ENCODE results near the gene ADAM30.

The ADAM30 gene

GRCh38 chr1:119896303-119896702 is at the start of gene ADAM30:
Gene ADAM30, minus strand, starts transcription at chr1:119896515. Its CDS starts 179 bp downstream, at chr1:119896336.
- in situ Hi-C loops (cut with MboI; ENCODE audit: low sequenced_read_pairs): loop anchor here (10.0 kb wide), 1 partner anchor 48 kb away; no protein-coding TSS in a partner anchor

GRCh38 chr1:119943216-119943615 is 46.9 kb upstream of the ADAM30 start:
- DNase-seq (ENCODE audit: low spot score in 2 of 2): no peak
- Histone ChIP-seq H3K36me3 (replicated peaks) (peaks cover 29% of the 10 kb centered on the region), H3K4me1 (no peaks in the 10 kb centered on the region), H3K9me3 (no peaks in the 10 kb centered on the region), H3K27me3 (ENCODE audit: low read depth) (no peaks in the 10 kb centered on the region), H3K4me3 (no peak overlapping the region)
- in situ Hi-C loops (cut with MboI; ENCODE audit: low sequenced_read_pairs): loop anchor here (10.0 kb wide), 1 partner anchor 48 kb away; the partner anchor contains the start of gene ADAM30

More at GRCh38 chr1:119896303-119896702, at the start of gene ADAM30:
- H3K27me3 ChIP-seq (ENCODE audit: low read depth): no peaks in the 10 kb centered on the region
- DNase-seq (ENCODE audit: low spot score in 2 of 2): no peak
- no peak within 1 kb of the TSS for H3K4me3 ChIP-seq
- H3K4me1 ChIP-seq: peaks cover 8% of the 10 kb centered on the region
- H3K36me3 ChIP-seq (replicated peaks): no peaks in the 10 kb centered on the region
- no peaks in the 10 kb centered on the region for H3K9me3 ChIP-seq

DNA sequence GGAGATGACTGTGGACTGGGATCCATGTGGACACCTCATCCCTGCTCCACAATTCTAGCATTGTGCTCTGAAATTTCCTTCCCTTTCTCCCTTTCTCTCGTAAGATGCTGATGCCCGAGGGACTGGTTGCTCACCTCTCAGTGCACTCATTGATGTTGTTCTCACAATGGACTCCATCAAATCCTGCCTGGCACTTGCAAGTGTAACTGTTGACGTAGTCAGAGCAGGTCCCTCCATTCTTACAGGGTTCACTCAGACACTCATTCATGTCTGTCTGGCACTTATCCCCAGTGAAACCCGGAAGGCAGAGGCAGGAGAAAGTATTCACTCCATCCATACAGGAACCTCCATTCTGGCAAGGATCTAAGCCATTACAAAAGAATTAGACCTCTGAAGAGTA is 45.1 kb upstream of the ADAM30 start:
- no peaks in the 10 kb centered on the region for H3K9me3 ChIP-seq
- in situ Hi-C loops (cut with MboI; ENCODE audit: low sequenced_read_pairs): loop anchor here (10.0 kb wide), 1 partner anchor 47 kb away; the partner anchor contains the start of gene ADAM30
- DNase-seq (ENCODE audit: low spot score in 2 of 2): no peak
- no peak overlapping the region for H3K4me3 ChIP-seq
- H3K36me3 ChIP-seq (replicated peaks): peaks cover 27% of the 10 kb centered on the region
- H3K4me1 ChIP-seq: no peaks in the 10 kb centered on the region
- no peaks in the 10 kb centered on the region for H3K27me3 ChIP-seq (ENCODE audit: low read depth)

- no peaks in the 10 kb centered on the region for H3K27me3 ChIP-seq (ENCODE audit: low read depth)
- no peak for DNase-seq (ENCODE audit: low spot score in 2 of 2)
- H3K9me3 ChIP-seq: no peaks in the 10 kb centered on the region
- H3K4me3 ChIP-seq: no peak overlapping the region
- peaks cover 33% of the 10 kb centered on the region for H3K36me3 ChIP-seq (replicated peaks)
- H3K4me1 ChIP-seq: no peaks in the 10 kb centered on the region
- in situ Hi-C loops (cut with MboI; ENCODE audit: low sequenced_read_pairs): loop anchor here (10.0 kb wide), 1 partner anchor 46 kb away; the partner anchor contains the start of gene ADAM30
Measured at GRCh38 chr1:119940697-119941096, 44.4 kb upstream of the ADAM30 start.

DNA sequence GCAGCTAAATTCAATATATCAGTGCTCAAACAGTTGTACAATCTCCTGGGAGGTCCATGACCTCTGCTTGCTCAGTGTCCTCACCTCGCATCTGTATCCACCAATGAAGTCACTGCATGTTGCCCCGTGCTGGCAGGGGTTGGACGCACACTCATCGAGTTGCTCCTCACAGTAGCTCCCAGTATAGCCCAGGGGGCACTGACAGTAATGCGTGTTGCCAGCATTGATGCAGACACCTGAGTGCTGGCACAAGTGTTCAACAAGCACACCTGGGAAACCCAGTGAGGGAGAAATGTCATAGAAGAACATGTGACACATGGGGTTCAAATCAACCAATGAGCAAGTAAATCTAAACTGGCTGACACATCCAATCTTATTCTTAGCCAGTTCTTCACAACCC is 40.9 kb upstream of the ADAM30 start:
- peaks cover 61% of the 10 kb centered on the region for H3K36me3 ChIP-seq (replicated peaks)
- DNase-seq (ENCODE audit: low spot score in 2 of 2): no peak
- in situ Hi-C loops (cut with MboI; ENCODE audit: low sequenced_read_pairs): no loop called here

GRCh38 chr1:119935915-119936314 is 39.6 kb upstream of the ADAM30 start:
- H3K4me1 ChIP-seq: no peaks in the 10 kb centered on the region
- H3K36me3 ChIP-seq (replicated peaks): peaks cover 61% of the 10 kb centered on the region
- H3K9me3 ChIP-seq: no peaks in the 10 kb centered on the region
- in situ Hi-C loops (cut with MboI; ENCODE audit: low sequenced_read_pairs): no loop called here
- no peaks in the 10 kb centered on the region for H3K27me3 ChIP-seq (ENCODE audit: low read depth)
- DNase-seq (ENCODE audit: low spot score in 2 of 2): no peak
- no peak overlapping the region for H3K4me3 ChIP-seq

More for the DNA sequence above, 40.9 kb upstream of the ADAM30 start:
- Histone ChIP-seq H3K9me3 (no peaks in the 10 kb centered on the region), H3K4me3 (no peak overlapping the region), H3K27me3 (ENCODE audit: low read depth) (no peaks in the 10 kb centered on the region), H3K4me1 (no peaks in the 10 kb centered on the region)

DNA sequence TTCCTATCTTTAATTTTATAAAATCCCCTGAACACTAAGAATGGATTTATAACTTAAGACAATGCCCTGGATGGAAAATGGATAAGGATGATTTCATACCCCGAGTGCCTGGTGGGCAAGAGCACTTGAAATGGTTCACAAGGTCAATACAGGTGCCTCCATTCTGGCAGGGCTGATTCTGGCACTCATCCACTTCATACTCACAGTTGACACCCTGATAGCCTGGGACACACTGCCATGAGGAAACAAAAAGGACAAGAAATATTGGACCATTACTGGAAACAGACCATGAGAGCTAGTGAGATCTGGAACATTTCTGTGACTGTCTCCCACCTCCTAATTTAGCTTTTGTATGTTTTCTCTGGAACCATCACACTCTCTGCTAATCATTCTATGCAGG is 39.1 kb upstream of the ADAM30 start:
- no peaks in the 10 kb centered on the region for H3K9me3 ChIP-seq
- no peak overlapping the region for H3K4me3 ChIP-seq
- no peak for DNase-seq (ENCODE audit: low spot score in 2 of 2)
- in situ Hi-C loops (cut with MboI; ENCODE audit: low sequenced_read_pairs): no loop called here
- no peaks in the 10 kb centered on the region for H3K27me3 ChIP-seq (ENCODE audit: low read depth)
- no peaks in the 10 kb centered on the region for H3K4me1 ChIP-seq
- H3K36me3 ChIP-seq (replicated peaks): peaks cover 57% of the 10 kb centered on the region

GRCh38 chr1:119933397-119933796 is 37.1 kb upstream of the ADAM30 start:
- Histone ChIP-seq H3K36me3 (replicated peaks) (peaks cover 53% of the 10 kb centered on the region), H3K4me1 (no peaks in the 10 kb centered on the region), H3K27me3 (ENCODE audit: low read depth) (no peaks in the 10 kb centered on the region), H3K4me3 (no peak overlapping the region), H3K9me3 (no peaks in the 10 kb centered on the region)
- in situ Hi-C loops (cut with MboI; ENCODE audit: low sequenced_read_pairs): no loop called here
- no peak for DNase-seq (ENCODE audit: low spot score in 2 of 2)

DNA sequence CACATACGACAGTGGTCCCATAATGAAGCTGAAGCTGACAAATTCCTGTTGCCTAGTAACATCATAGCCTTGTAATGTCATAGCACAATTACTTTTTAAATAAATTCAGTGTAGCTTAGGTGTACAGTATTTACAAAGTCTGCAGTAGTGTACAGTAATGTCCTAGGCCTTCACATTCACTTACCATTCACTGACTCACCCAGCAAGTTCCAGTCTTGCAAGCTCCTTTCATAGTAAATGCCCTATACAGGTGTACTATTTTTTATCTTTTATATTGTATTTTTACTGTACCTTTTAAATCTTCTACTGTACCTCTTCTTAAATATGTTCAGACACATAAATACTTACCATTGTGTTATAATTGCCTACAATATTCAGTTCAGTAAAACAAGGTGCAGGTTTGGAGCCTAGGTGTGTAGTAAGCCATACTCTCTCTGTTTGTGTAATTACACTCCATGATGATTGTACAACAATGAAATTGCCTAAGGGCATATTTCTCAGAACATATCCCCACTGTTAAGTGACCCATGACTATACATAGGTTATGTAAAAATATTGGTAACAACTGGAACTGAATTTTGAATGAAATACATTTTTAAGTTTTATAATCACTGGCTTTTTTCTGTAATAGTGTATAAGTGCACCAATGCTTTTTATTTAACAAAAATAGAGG is 33.5 kb upstream of the ADAM30 start:
- no peaks in the 10 kb centered on the region for H3K9me3 ChIP-seq
- H3K4me3 ChIP-seq: no peak overlapping the region
- DNase-seq (ENCODE audit: low spot score in 2 of 2): no peak
- no peaks in the 10 kb centered on the region for H3K27me3 ChIP-seq (ENCODE audit: low read depth)
- in situ Hi-C loops (cut with MboI; ENCODE audit: low sequenced_read_pairs): no loop called here
- no peaks in the 10 kb centered on the region for H3K4me1 ChIP-seq
- H3K36me3 ChIP-seq (replicated peaks): peaks cover 53% of the 10 kb centered on the region

- in situ Hi-C loops (cut with MboI; ENCODE audit: low sequenced_read_pairs): no loop called here
- peaks cover 61% of the 10 kb centered on the region for H3K36me3 ChIP-seq (replicated peaks)
Measured at GRCh38 chr1:119926553-119926952, 30.2 kb upstream of the ADAM30 start.

GRCh38 chr1:119924948-119925898 is 28.9 kb upstream of the ADAM30 start:
- DNase-seq (ENCODE audit: low spot score in 2 of 2): no peak
- in situ Hi-C loops (cut with MboI; ENCODE audit: low sequenced_read_pairs): no loop called here
- no peak overlapping the region for H3K4me3 ChIP-seq
- no peaks in the 10 kb centered on the region for H3K27me3 ChIP-seq (ENCODE audit: low read depth)
- H3K9me3 ChIP-seq: no peaks in the 10 kb centered on the region
- peaks cover 67% of the 10 kb centered on the region for H3K36me3 ChIP-seq (replicated peaks)
- H3K4me1 ChIP-seq: no peaks in the 10 kb centered on the region

More at GRCh38 chr1:119926553-119926952, 30.2 kb upstream of the ADAM30 start:
- H3K9me3 ChIP-seq: no peaks in the 10 kb centered on the region
- no peak overlapping the region for H3K4me3 ChIP-seq
- no peaks in the 10 kb centered on the region for H3K4me1 ChIP-seq
- DNase-seq (ENCODE audit: low spot score in 2 of 2): no peak
- H3K27me3 ChIP-seq (ENCODE audit: low read depth): no peaks in the 10 kb centered on the region

GRCh38 chr1:119920104-119920968 is 24.0 kb upstream of the ADAM30 start:
- Histone ChIP-seq H3K36me3 (replicated peaks) (peaks cover 86% of the 10 kb centered on the region), H3K9me3 (no peaks in the 10 kb centered on the region), H3K4me1 (no peaks in the 10 kb centered on the region), H3K4me3 (no peak overlapping the region), H3K27me3 (ENCODE audit: low read depth) (no peaks in the 10 kb centered on the region)
- in situ Hi-C loops (cut with MboI; ENCODE audit: low sequenced_read_pairs): no loop called here
- no peak for DNase-seq (ENCODE audit: low spot score in 2 of 2)

GRCh38 chr1:119919241-119919640 is 22.9 kb upstream of the ADAM30 start:
- in situ Hi-C loops (cut with MboI; ENCODE audit: low sequenced_read_pairs): no loop called here
- DNase-seq (ENCODE audit: low spot score in 2 of 2): no peak
- no peak overlapping the region for H3K4me3 ChIP-seq
- no peaks in the 10 kb centered on the region for H3K9me3 ChIP-seq
- no peaks in the 10 kb centered on the region for H3K27me3 ChIP-seq (ENCODE audit: low read depth)
- H3K4me1 ChIP-seq: no peaks in the 10 kb centered on the region
- H3K36me3 ChIP-seq (replicated peaks): peaks cover 82% of the 10 kb centered on the region

All from HAP-1 (cell line).